ENCODE data around the gene INO80.

GRCh38 chr15:40981186-40981585 lies 134.9 kb downstream of the INO80 start:
- no peak for TF ChIP-seq POLR2AphosphoS5 (IDR thresholded peaks at IDR 0.05; ENCODE audit: low read depth, low read length)
- no peak for TF ChIP-seq TAF1 (IDR thresholded peaks at IDR 0.05; ENCODE audit: borderline replicate concordance, insufficient read depth, low read length)
- no peak for TF ChIP-seq SIN3A (IDR thresholded peaks at IDR 0.05; ENCODE audit: borderline replicate concordance, insufficient read depth, low read length)
- TF ChIP-seq, protein P1, sequence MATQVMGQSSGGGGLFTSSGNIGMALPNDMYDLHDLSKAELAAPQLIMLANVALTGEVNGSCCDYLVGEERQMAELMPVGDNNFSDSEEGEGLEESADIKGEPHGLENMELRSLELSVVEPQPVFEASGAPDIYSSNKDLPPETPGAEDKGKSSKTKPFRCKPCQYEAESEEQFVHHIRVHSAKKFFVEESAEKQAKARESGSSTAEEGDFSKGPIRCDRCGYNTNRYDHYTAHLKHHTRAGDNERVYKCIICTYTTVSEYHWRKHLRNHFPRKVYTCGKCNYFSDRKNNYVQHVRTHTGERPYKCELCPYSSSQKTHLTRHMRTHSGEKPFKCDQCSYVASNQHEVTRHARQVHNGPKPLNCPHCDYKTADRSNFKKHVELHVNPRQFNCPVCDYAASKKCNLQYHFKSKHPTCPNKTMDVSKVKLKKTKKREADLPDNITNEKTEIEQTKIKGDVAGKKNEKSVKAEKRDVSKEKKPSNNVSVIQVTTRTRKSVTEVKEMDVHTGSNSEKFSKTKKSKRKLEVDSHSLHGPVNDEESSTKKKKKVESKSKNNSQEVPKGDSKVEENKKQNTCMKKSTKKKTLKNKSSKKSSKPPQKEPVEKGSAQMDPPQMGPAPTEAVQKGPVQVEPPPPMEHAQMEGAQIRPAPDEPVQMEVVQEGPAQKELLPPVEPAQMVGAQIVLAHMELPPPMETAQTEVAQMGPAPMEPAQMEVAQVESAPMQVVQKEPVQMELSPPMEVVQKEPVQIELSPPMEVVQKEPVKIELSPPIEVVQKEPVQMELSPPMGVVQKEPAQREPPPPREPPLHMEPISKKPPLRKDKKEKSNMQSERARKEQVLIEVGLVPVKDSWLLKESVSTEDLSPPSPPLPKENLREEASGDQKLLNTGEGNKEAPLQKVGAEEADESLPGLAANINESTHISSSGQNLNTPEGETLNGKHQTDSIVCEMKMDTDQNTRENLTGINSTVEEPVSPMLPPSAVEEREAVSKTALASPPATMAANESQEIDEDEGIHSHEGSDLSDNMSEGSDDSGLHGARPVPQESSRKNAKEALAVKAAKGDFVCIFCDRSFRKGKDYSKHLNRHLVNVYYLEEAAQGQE (IDR thresholded peaks at IDR 0.05; ENCODE audit: insufficient read depth in 1 of 2, low read depth in 2 of 2, low read length in 2 of 2), result no peak
- no peak for TF ChIP-seq FOXP2 (optimal IDR thresholded peaks at IDR 0.05; ENCODE audit: borderline replicate concordance, extremely low read depth, extremely low read length, insufficient read depth)

All from PFSK-1 (cell line).